ENCODE results near the gene HEXIM1. TPM values are rescaled to one million over a fixed set of nuclear protein-coding genes. Genes with fewer than 3 reads are reported as not detected.

The HEXIM1 gene, protein sequence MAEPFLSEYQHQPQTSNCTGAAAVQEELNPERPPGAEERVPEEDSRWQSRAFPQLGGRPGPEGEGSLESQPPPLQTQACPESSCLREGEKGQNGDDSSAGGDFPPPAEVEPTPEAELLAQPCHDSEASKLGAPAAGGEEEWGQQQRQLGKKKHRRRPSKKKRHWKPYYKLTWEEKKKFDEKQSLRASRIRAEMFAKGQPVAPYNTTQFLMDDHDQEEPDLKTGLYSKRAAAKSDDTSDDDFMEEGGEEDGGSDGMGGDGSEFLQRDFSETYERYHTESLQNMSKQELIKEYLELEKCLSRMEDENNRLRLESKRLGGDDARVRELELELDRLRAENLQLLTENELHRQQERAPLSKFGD
- 8.6 TPM for total RNA-seq
- polyA plus RNA-seq (ENCODE audit: insufficient read depth in 1 of 8, insufficient read length in 8 of 8, low replicate concordance in 1 of 8), result 10 to 100 TPM; 21.2 to 28.0 (median 24.1) TPM
- long read RNA-seq, donor 1, transcript HEXIM1-201 (1 exons, 3,600 nt), result major isoform, 22 of 22 reads
- long read RNA-seq, donor 1, partial matches to known transcripts, result 0 of 22 reads
- long read RNA-seq, donor 1, other reads (novel, unspliced or antisense), result 0 of 22 reads
- long read RNA-seq, donor 2, partial matches to known transcripts, result 0 of 2 reads
- long read RNA-seq, donor 2, other reads (novel, unspliced or antisense), result 0 of 2 reads
- long read RNA-seq, donor 3, transcript HEXIM1-201 (1 exons, 3,600 nt), result major isoform, 27 of 27 reads
- long read RNA-seq, donor 3, partial matches to known transcripts, result 0 of 27 reads
- long read RNA-seq, donor 3, other reads (novel, unspliced or antisense), result 0 of 27 reads
- long read RNA-seq, donor 4, transcript HEXIM1-201 (1 exons, 3,600 nt), result major isoform, 11 of 11 reads
- long read RNA-seq, donor 4, partial matches to known transcripts, result 0 of 11 reads
- long read RNA-seq, donor 4, other reads (novel, unspliced or antisense), result 0 of 11 reads
- long read RNA-seq, donor 5, transcript HEXIM1-201 (1 exons, 3,600 nt), result major isoform, 51 of 51 reads
- long read RNA-seq, donor 5, partial matches to known transcripts, result 0 of 51 reads
- long read RNA-seq, donor 5, other reads (novel, unspliced or antisense), result 0 of 51 reads
- long read RNA-seq, donor 6, transcript HEXIM1-201 (1 exons, 3,600 nt), result major isoform, 36 of 36 reads
- long read RNA-seq, donor 6, partial matches to known transcripts, result 0 of 36 reads
- long read RNA-seq, donor 6, other reads (novel, unspliced or antisense), result 0 of 36 reads
- long read RNA-seq, donor 7, transcript HEXIM1-201 (1 exons, 3,600 nt), result major isoform, 37 of 37 reads
- long read RNA-seq, donor 7, partial matches to known transcripts, result 0 of 37 reads
- long read RNA-seq, donor 7, other reads (novel, unspliced or antisense), result 0 of 37 reads
- long read RNA-seq, donor 8, transcript HEXIM1-201 (1 exons, 3,600 nt), result major isoform, 33 of 33 reads
- long read RNA-seq, donor 8, partial matches to known transcripts, result 0 of 33 reads
- long read RNA-seq, donor 8, other reads (novel, unspliced or antisense), result 0 of 33 reads
- long read RNA-seq, donor 9, transcript HEXIM1-201 (1 exons, 3,600 nt), result major isoform, 31 of 31 reads
- long read RNA-seq, donor 9, partial matches to known transcripts, result 0 of 31 reads
- long read RNA-seq, donor 9, other reads (novel, unspliced or antisense), result 0 of 31 reads
- long read RNA-seq, donor 10, transcript HEXIM1-201 (1 exons, 3,600 nt), result major isoform, 39 of 39 reads
- long read RNA-seq, donor 10, partial matches to known transcripts, result 0 of 39 reads
- long read RNA-seq, donor 10, other reads (novel, unspliced or antisense), result 0 of 39 reads
- long read RNA-seq, donor 11, transcript HEXIM1-201 (1 exons, 3,600 nt), result major isoform, 37 of 37 reads
- long read RNA-seq, donor 11, partial matches to known transcripts, result 0 of 37 reads
- long read RNA-seq, donor 11, other reads (novel, unspliced or antisense), result 0 of 37 reads

- peak within 1 kb of the TSS; percentile 100 for H3K27ac ChIP-seq (ENCODE audit: low read length)
- under 1% methylated on average over 50 of the region's 58 CpGs for WGBS (ENCODE audit: insufficient coverage)
- peaks cover 43% of the 10 kb centered on the region for H3K4me1 ChIP-seq (ENCODE audit: control insufficient read depth, insufficient read depth, low read length)
- no peaks in the 10 kb centered on the region for H3K27me3 ChIP-seq (ENCODE audit: control insufficient read depth, insufficient read depth, low read length)
- H3K9me3 ChIP-seq (replicated peaks; ENCODE audit: control insufficient read depth, low read depth, low read length), result no peaks in the 10 kb centered on the region
- peak within 1 kb of the TSS; percentile 90 for H3K4me3 ChIP-seq (ENCODE audit: low read length)
- peak; percentile 100 for DNase-seq
- H3K36me3 ChIP-seq (ENCODE audit: control insufficient read depth, insufficient read depth, low read length), result no peaks in the 10 kb centered on the region
Observed at GRCh38 chr17:45148183-45149036, at the start of gene HEXIM1. Gene HEXIM1 (plus strand): TSS chr17:45148475. CDS start chr17:45149191, 716 bp downstream.

DNA sequence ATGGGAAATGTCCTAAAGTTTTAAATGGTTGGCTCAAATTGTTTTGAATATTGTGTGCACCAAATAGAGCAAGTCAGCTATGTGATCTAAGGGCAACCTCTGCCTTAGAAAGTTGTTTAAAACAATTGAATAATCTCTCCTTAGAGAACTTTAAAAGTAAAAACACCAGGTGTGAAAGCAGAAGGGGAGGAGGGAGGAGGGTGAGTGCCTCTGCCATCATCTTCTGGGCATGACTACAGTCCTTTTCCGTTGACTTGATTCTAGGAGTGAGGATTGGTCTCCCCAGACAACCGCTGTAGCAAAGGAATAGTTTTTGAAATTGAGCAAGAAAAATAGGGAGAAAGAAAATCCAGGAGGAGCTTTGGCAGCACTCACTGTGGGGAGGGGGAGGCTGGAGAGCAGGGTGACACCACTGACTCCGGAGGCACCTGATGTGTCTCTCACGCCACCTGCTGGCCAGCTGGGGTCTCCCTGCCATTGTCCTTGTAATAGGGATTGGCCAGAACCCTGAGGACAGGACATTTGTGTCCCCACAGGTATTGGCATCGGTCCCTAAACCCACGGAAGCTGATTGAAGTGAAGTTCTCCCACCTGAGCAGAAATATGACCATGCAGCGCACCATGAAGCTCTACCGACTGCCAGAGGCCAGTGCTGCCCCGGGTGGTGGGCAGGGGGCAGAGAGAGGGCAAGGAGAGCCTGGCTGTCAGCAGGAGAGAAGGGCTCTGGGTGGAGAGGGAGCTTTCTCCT lies 49.2 kb upstream of the HEXIM1 start:
- H3K4me3 ChIP-seq (ENCODE audit: low read length), result no peak overlapping the region
- H3K4me1 ChIP-seq (ENCODE audit: control insufficient read depth, insufficient read depth, low read length), result peaks cover 5% of the 10 kb centered on the region
- no peak overlapping the region for H3K27ac ChIP-seq (ENCODE audit: low read length)
- no peaks in the 10 kb centered on the region for H3K9me3 ChIP-seq (replicated peaks; ENCODE audit: control insufficient read depth, low read depth, low read length)
- peaks cover 88% of the 10 kb centered on the region for H3K36me3 ChIP-seq (ENCODE audit: control insufficient read depth, insufficient read depth, low read length)
- WGBS (ENCODE audit: insufficient coverage), result 31% methylated on average over 8 of the region's 9 CpGs
- DNase-seq, result peak; percentile 87
- H3K27me3 ChIP-seq (ENCODE audit: control insufficient read depth, insufficient read depth, low read length), result no peaks in the 10 kb centered on the region

DNA sequence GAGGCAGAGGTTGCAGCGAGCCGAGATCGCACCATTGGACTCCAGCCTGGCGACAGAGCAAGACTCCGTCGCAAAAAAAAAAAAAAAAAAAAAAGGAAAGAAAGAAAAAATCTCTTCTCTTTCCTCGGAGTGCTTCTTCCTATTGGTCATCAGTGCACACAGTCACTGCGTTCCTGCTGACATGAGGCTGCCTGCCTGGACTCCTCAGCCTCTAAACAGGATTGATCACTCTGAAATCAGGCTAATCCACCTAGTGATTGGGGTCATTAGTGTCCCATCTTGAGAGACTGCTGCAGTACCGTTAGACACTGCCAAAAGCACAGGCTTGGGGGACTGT lies 46.8 kb upstream of the HEXIM1 start:
- Histone ChIP-seq H3K27ac (ENCODE audit: low read length) (no peak overlapping the region), H3K36me3 (ENCODE audit: control insufficient read depth, insufficient read depth, low read length) (peaks cover 87% of the 10 kb centered on the region), H3K9me3 (replicated peaks; ENCODE audit: control insufficient read depth, low read depth, low read length) (no peaks in the 10 kb centered on the region), H3K27me3 (ENCODE audit: control insufficient read depth, insufficient read depth, low read length) (no peaks in the 10 kb centered on the region), H3K4me1 (ENCODE audit: control insufficient read depth, insufficient read depth, low read length) (peaks cover 11% of the 10 kb centered on the region), H3K4me3 (ENCODE audit: low read length) (no peak overlapping the region)
- DNase-seq, result no peak
- 75% methylated on average over 6 of the region's 9 CpGs for WGBS (ENCODE audit: insufficient coverage)

GRCh38 chr17:45101883-45102811 lies 46.1 kb upstream of the HEXIM1 start:
- 71% methylated on average over 10 of the region's 12 CpGs for WGBS (ENCODE audit: insufficient coverage)
- DNase-seq, result no peak
- H3K4me1 ChIP-seq (ENCODE audit: control insufficient read depth, insufficient read depth, low read length), result peaks cover 18% of the 10 kb centered on the region
- H3K4me3 ChIP-seq (ENCODE audit: low read length), result no peak overlapping the region
- no peaks in the 10 kb centered on the region for H3K27me3 ChIP-seq (ENCODE audit: control insufficient read depth, insufficient read depth, low read length)
- H3K9me3 ChIP-seq (replicated peaks; ENCODE audit: control insufficient read depth, low read depth, low read length), result no peaks in the 10 kb centered on the region
- H3K27ac ChIP-seq (ENCODE audit: low read length), result no peak overlapping the region
- H3K36me3 ChIP-seq (ENCODE audit: control insufficient read depth, insufficient read depth, low read length), result peaks cover 88% of the 10 kb centered on the region

- H3K27me3 ChIP-seq (ENCODE audit: control insufficient read depth, insufficient read depth, low read length), result no peaks in the 10 kb centered on the region
Observed at GRCh38 chr17:45102856-45103255, 45.4 kb upstream of the HEXIM1 start.

DNA sequence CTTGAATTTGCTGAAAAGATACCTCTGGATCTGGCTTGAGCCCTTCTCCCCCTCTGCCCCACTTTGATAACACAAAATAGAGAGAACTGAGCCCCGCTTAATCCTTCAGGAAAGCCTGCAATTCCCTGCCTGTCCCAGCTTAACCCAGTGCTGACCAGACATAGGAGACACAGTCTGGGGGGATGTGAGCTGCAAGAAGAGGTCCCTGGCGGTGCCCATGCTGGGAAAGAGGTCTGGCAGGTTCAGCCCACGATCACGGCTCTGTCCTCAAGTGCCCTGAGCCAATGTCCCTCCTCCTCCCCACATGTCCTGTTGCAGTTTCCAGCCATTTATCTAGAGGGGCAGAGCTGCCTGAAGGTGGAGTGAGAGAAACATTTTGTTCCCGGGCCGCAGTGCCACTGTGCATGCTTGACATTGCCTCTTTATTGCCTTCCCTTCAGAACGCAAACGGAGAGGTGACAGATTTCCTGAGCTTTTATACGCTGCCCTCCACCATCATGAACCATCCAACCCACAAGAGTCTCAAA lies 44.9 kb upstream of the HEXIM1 start:
- Histone ChIP-seq H3K9me3 (replicated peaks; ENCODE audit: control insufficient read depth, low read depth, low read length) (no peaks in the 10 kb centered on the region), H3K4me3 (ENCODE audit: low read length) (no peak overlapping the region), H3K36me3 (ENCODE audit: control insufficient read depth, insufficient read depth, low read length) (peaks cover 88% of the 10 kb centered on the region), H3K27me3 (ENCODE audit: control insufficient read depth, insufficient read depth, low read length) (no peaks in the 10 kb centered on the region), H3K4me1 (ENCODE audit: control insufficient read depth, insufficient read depth, low read length) (peaks cover 28% of the 10 kb centered on the region), H3K27ac (ENCODE audit: low read length) (no peak overlapping the region)
- no peak for DNase-seq
- WGBS (ENCODE audit: insufficient coverage), result 82% methylated on average over 5 of the region's 9 CpGs

More at GRCh38 chr17:45102856-45103255, 45.4 kb upstream of the HEXIM1 start:
- no peaks in the 10 kb centered on the region for H3K9me3 ChIP-seq (replicated peaks; ENCODE audit: control insufficient read depth, low read depth, low read length)
- no peak overlapping the region for H3K27ac ChIP-seq (ENCODE audit: low read length)
- H3K4me3 ChIP-seq (ENCODE audit: low read length), result no peak overlapping the region
- no peak for DNase-seq
- peaks cover 88% of the 10 kb centered on the region for H3K36me3 ChIP-seq (ENCODE audit: control insufficient read depth, insufficient read depth, low read length)
- H3K4me1 ChIP-seq (ENCODE audit: control insufficient read depth, insufficient read depth, low read length), result peaks cover 25% of the 10 kb centered on the region
- 100% methylated on average over 1 of the region's 9 CpGs for WGBS (ENCODE audit: insufficient coverage)

DNA sequence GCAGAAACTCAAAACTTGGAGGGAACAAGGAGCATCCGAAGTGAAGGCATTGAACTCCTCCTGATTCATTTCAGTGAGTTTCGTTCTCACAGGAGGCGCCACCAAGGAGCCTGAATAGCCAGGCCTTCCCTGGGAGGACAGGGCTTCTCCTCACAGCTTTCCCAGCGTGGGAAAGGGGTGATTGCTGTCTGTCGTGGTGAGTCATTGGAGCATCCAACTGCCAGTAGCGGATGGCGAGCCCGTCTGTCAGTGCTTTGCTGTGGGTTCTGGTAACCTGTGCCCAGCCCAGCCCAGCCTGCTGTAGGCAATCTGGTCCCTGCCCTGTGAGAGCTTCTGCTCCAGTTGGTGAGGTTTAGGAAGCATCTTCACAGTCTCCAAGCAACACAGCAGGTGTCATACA lies 44.2 kb upstream of the HEXIM1 start:
- 87% methylated on average over 8 of the region's 8 CpGs for WGBS (ENCODE audit: insufficient coverage)
- H3K27me3 ChIP-seq (ENCODE audit: control insufficient read depth, insufficient read depth, low read length), result no peaks in the 10 kb centered on the region
- no peaks in the 10 kb centered on the region for H3K9me3 ChIP-seq (replicated peaks; ENCODE audit: control insufficient read depth, low read depth, low read length)

More for the DNA sequence above, 44.2 kb upstream of the HEXIM1 start:
- Histone ChIP-seq H3K4me3 (ENCODE audit: low read length) (no peak overlapping the region), H3K36me3 (ENCODE audit: control insufficient read depth, insufficient read depth, low read length) (peaks cover 88% of the 10 kb centered on the region), H3K4me1 (ENCODE audit: control insufficient read depth, insufficient read depth, low read length) (peaks cover 25% of the 10 kb centered on the region), H3K27ac (ENCODE audit: low read length) (no peak overlapping the region)
- no peak for DNase-seq
